Fibroblast of the aortic adventitia (primary cell): ENCODE measurements around the gene CCDC141. TPM values are rescaled to one million over a fixed set of nuclear protein-coding genes. Genes with fewer than 3 reads are reported as not detected.

Experiments
- DNase-seq: peaks from one replicate; pipeline ENCODE4 v3.0.0-alpha.2; 2010; ENCODE audit warnings: low read depth
- H3K4me3 ChIP-seq: 2 replicates; pipeline ENCODE4 v1.5.1; 2011; ENCODE audit warnings: low read depth, mild to moderate bottlenecking, control low read depth, low read length, moderate library complexity
- CTCF ChIP-seq: IDR thresholded peaks from 2 replicates; pipeline ENCODE4 v1.5.1; 2011; ENCODE audit warnings: mild to moderate bottlenecking, low read length, control low read depth, inconsistent platforms; ENCODE audit not compliant: insufficient read depth
- total RNA-seq: library from RNA; depleted of rRNA; stranded (reverse); fragments of >200 nt; gene quantifications from 2 replicates; pipeline ENCODE4 v1.2.3, GENCODE V29; 2012; ENCODE audit warnings: low replicate concordance

CCDC141 gene
- total RNA-seq, 1 donor: 2.7 TPM

- TF ChIP-seq CTCF: no peak
- no peak for DNase-seq
- H3K4me3 ChIP-seq: no peak overlapping the region
Observed at GRCh38 chr2:178980815-178981214, 69.1 kb downstream of the CCDC141 start.

DNA sequence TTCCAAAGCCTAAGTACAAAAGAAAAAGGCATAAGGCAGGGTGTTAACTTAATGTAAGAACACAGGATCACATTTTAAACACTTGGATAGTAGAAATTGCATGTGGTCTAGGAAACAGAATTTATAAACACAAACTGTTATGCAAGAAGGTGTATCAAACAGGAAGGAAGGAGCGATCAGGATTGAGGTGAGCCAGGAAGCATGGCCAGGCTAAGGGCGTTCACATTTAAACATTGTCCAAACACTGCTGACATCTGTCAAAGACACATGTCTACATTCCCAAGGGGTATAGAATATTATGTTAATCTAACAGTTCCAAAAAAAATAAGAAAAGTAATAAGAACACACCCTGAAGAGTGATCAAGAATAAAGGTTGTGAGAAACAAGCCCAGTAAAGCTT lies 71.3 kb downstream of the CCDC141 start:
- no peak overlapping the region for H3K4me3 ChIP-seq
- no peak for DNase-seq
- no peak for TF ChIP-seq CTCF

GRCh38 chr2:178976351-178976750 lies 73.6 kb downstream of the CCDC141 start:
- no peak for DNase-seq
- TF ChIP-seq CTCF: no peak

DNA sequence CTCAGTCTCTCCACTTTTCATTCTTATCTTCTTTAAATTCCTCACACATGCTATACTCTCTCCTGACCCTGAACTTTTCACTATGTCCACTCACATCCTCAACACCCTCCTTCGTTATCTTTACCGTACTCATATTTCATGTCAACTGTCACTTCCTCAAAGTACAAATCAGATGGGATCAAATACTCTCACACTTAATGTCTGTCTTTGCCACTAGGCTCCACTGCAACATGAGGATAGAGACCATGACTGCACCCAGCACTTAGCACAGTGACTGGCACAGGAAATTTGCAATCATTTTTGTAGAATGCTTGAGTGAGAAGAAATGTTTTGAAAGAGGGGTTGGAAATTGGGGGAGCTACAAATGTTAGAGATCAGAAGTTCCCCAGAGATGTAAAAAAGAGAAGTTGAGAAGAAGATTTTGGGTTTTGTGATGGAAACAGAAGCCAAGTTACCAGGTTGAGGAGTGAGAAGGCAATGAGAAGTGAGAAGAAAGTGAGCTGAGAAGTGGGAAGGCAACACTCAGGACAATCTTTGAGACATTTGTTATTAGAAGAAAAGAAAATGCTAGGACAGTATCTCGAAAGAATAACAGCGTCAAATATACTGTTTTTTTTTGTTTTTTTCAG lies 87.0 kb downstream of the CCDC141 start:
- no peak for DNase-seq
- no peak for TF ChIP-seq CTCF

More at GRCh38 chr2:178976351-178976750, 73.6 kb downstream of the CCDC141 start:
- H3K4me3 ChIP-seq: no peak overlapping the region

GRCh38 chr2:178962152-178962551 lies 87.8 kb downstream of the CCDC141 start:
- H3K4me3 ChIP-seq: no peak overlapping the region
- TF ChIP-seq CTCF: no peak
- DNase-seq: no peak

More for the DNA sequence above, 87.0 kb downstream of the CCDC141 start:
- no peak overlapping the region for H3K4me3 ChIP-seq

- no peak for TF ChIP-seq CTCF
Observed at GRCh38 chr2:178954049-178954448, 95.9 kb downstream of the CCDC141 start.

More at GRCh38 chr2:178954049-178954448, 95.9 kb downstream of the CCDC141 start:
- no peak for DNase-seq
- H3K4me3 ChIP-seq: no peak overlapping the region
